Measurements from ENCODE around the gene CEACAM19. TPM values are rescaled to one million over a fixed set of nuclear protein-coding genes. Genes with fewer than 3 reads are reported as not detected.

The CEACAM19 gene
- total RNA-seq, 1 experiment from 2014 or later = 1.2 TPM

GRCh38 chr19:44726465-44726864 is 55.2 kb downstream of the CEACAM19 start:
- H3K27me3 ChIP-seq (ENCODE audit: control insufficient read depth, insufficient read depth, low read length) = no peaks in the 10 kb centered on the region
- H3K9me3 ChIP-seq (ENCODE audit: control insufficient read depth, insufficient read depth, low read depth, low read length) = no peaks in the 10 kb centered on the region
- H3K27ac ChIP-seq (ENCODE audit: low read length) = peak overlapping the region; percentile 63; the same call in 1 of the 2 replicates
- no peaks in the 10 kb centered on the region for H3K36me3 ChIP-seq (ENCODE audit: control insufficient read depth, insufficient read depth, low read length)
- ChIA-PET POLR2A (no interaction called here), CTCF (interaction anchor here (0.7 to 1.4 kb wide), 3 partner anchors 16 to 19 kb away, joined by 4 to 14 read pairs (median 6); no protein-coding TSS in a partner anchor)
- no peak for ATAC-seq
- DNase-seq (ENCODE audit: low read depth, low spot score) = no peak
- BruUV-seq (replicated peaks) = no TSS peak
- TF ChIP-seq TCF7L2 (IDR thresholded peaks at IDR 0.05; ENCODE audit: low read depth, low read length) (no peak), POLR2AphosphoS5 (IDR thresholded peaks at IDR 0.05; ENCODE audit: low read depth, low read length) (no peak), CTCF (IDR thresholded peaks at IDR 0.05) (no peak), SIN3A (IDR thresholded peaks at IDR 0.05; ENCODE audit: borderline replicate concordance, insufficient read depth, low read depth, low read length) (no peak), REST (IDR thresholded peaks at IDR 0.05; ENCODE audit: insufficient read depth in 1 of 2, low read depth in 2 of 2, low read length in 1 of 2) (no peak)
- in situ Hi-C loops (cut with HindIII; ENCODE audit: low pct_unique_long_range_greater_than_20kb, low sequenced_read_pairs) = no loop called here
- intact Hi-C loops (cut with micrococcal nuclease; ENCODE audit: unreplicated experiment) = no loop called here
- peaks cover 34% of the 10 kb centered on the region for H3K4me1 ChIP-seq (ENCODE audit: control insufficient read depth, insufficient read depth, low read length)
- H3K4me3 ChIP-seq (ENCODE audit: low read depth in 2 of 2, low read length in 2 of 2) = no peak overlapping the region

GRCh38 chr19:44728178-44728577 is 56.9 kb downstream of the CEACAM19 start:
- no TSS peak for BruUV-seq (replicated peaks)
- CTCF ChIA-PET = no interaction called here
- ATAC-seq (no peak), DNase-seq (ENCODE audit: low read depth, low spot score) (no peak)
- H3K27ac ChIP-seq (ENCODE audit: low read length) = peak overlapping the region; percentile 67
- TF ChIP-seq TCF7L2 (IDR thresholded peaks at IDR 0.05; ENCODE audit: low read depth, low read length) (no peak), REST (IDR thresholded peaks at IDR 0.05; ENCODE audit: insufficient read depth in 1 of 2, low read depth in 2 of 2, low read length in 1 of 2) (no peak), POLR2AphosphoS5 (IDR thresholded peaks at IDR 0.05; ENCODE audit: low read depth, low read length) (no peak), SIN3A (IDR thresholded peaks at IDR 0.05; ENCODE audit: borderline replicate concordance, insufficient read depth, low read depth, low read length) (no peak), CTCF (IDR thresholded peaks at IDR 0.05) (no peak)
- no peaks in the 10 kb centered on the region for H3K9me3 ChIP-seq (ENCODE audit: control insufficient read depth, insufficient read depth, low read depth, low read length)
- POLR2A ChIA-PET = no interaction called here
- H3K4me1 ChIP-seq (ENCODE audit: control insufficient read depth, insufficient read depth, low read length) = peaks cover 23% of the 10 kb centered on the region
- H3K27me3 ChIP-seq (ENCODE audit: control insufficient read depth, insufficient read depth, low read length) = no peaks in the 10 kb centered on the region
- in situ Hi-C loops (cut with HindIII; ENCODE audit: low pct_unique_long_range_greater_than_20kb, low sequenced_read_pairs) = no loop called here
- no peaks in the 10 kb centered on the region for H3K36me3 ChIP-seq (ENCODE audit: control insufficient read depth, insufficient read depth, low read length)
- intact Hi-C loops (cut with micrococcal nuclease; ENCODE audit: unreplicated experiment) = no loop called here
- no peak overlapping the region for H3K4me3 ChIP-seq (ENCODE audit: low read depth in 2 of 2, low read length in 2 of 2)
